Retinal pigment epithelial cell (primary cell): ENCODE results near the gene PATJ.
"Not testable (repeated sequence)": the region's sequence is repeated elsewhere in the genome, so short reads cannot be mapped to it uniquely, and the experiment has no call there.

Source experiments
- DNase-seq: peaks from one replicate; pipeline ENCODE4 v3.0.0-alpha.2; 2010; ENCODE audit warnings: low read depth
- H3K4me3 ChIP-seq: 2 replicates; pipeline ENCODE4 v1.5.1; 2011; ENCODE audit warnings: mild to moderate bottlenecking, low read length, control low read depth, moderate library complexity
- TF ChIP-seq, protein P1 (sequence below): conservative IDR thresholded peaks from 2 replicates; pipeline ENCODE4 v1.5.1; 2011; ENCODE audit warnings: low read depth, low read length, control low read depth, inconsistent platforms

The PATJ gene

GRCh38 chr1:61953790-61954150 lies 211.5 kb downstream of the PATJ start:
- no peak for DNase-seq
- TF ChIP-seq, protein P1, sequence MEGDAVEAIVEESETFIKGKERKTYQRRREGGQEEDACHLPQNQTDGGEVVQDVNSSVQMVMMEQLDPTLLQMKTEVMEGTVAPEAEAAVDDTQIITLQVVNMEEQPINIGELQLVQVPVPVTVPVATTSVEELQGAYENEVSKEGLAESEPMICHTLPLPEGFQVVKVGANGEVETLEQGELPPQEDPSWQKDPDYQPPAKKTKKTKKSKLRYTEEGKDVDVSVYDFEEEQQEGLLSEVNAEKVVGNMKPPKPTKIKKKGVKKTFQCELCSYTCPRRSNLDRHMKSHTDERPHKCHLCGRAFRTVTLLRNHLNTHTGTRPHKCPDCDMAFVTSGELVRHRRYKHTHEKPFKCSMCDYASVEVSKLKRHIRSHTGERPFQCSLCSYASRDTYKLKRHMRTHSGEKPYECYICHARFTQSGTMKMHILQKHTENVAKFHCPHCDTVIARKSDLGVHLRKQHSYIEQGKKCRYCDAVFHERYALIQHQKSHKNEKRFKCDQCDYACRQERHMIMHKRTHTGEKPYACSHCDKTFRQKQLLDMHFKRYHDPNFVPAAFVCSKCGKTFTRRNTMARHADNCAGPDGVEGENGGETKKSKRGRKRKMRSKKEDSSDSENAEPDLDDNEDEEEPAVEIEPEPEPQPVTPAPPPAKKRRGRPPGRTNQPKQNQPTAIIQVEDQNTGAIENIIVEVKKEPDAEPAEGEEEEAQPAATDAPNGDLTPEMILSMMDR: no peak
- H3K4me3 ChIP-seq: no peak overlapping the region

GRCh38 chr1:61955261-61955660 lies 213.0 kb downstream of the PATJ start:
- DNase-seq: no peak
- no peak overlapping the region for H3K4me3 ChIP-seq
- TF ChIP-seq, protein P1: no peak

DNA sequence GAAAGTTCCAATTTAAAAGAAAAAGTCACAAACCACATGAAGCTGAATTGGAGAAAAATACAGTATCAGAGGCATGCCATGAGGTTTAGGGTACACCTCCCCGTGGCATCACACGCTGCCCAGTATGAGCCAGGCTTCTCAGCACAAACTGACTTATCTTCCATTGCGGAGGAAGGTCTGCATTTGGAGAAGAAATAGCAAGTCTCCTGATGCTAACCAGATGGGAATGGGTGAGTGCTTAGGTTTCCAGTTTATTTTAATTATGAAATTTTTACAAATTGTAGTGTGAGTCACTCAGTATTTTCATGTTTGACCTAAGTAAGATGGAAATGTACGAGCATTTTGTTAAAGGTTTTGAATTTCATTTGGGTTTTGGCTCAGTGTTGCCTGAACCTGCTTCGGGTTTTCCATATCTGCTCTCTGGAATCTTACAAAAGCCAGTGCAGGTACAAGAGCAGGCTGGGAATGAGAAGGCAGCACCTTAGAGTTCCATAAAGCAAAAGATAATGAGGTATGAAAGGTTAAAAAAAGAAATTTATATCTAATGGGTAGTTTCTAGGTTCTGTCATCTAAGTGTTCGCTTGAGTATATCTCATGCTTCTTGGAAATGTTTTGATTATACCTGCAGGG lies 213.9 kb downstream of the PATJ start:
- no peak for DNase-seq

GRCh38 chr1:61956784-61957183 lies 214.5 kb downstream of the PATJ start:
- DNase-seq: no peak
- H3K4me3 ChIP-seq: no peak overlapping the region
- TF ChIP-seq, protein P1: no peak

More for the DNA sequence above, 213.9 kb downstream of the PATJ start:
- no peak overlapping the region for H3K4me3 ChIP-seq
- TF ChIP-seq, protein P1: no peak

DNA sequence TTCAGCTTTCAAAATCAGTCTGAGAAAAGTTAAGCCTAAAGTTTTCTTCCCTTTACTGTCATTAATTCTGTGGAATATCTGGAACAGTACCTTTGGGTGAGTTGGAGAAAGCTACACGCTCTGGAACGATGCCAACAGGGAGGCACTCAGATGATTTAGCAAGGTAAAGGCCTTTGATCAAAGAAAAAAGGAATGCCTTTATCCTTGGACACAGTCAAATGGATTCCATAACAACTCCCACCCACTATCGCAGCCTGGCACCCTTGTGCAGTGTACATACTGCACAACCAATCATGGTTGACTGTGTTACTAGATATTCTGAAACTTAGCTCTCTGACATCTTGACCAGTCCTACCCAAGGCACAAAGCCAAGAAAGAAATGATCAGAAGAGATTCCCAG lies 218.7 kb downstream of the PATJ start:
- no peak for DNase-seq
- TF ChIP-seq, protein P1: no peak
- H3K4me3 ChIP-seq: no peak overlapping the region

DNA sequence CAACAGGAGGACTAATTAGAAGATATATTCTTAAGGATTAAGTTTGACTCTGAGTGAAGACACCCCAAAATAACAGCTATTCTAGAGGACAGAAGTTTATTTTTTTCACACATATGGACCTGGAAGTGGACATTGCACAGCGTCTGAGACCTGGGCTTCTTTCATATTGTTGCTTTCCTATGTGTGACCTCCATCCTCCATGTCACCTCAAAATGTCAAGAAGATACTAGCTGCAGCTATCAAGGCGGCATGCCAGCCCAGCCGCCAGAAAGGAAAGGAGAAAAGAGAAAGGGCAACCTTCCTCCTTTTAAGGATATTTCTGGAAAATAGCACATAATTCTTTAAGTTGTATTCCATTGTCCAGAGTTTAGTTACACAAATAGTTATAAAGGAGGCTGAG lies 220.4 kb downstream of the PATJ start:
- DNase-seq: no peak
- TF ChIP-seq, protein P1: no peak
- H3K4me3 ChIP-seq: no peak overlapping the region

DNA sequence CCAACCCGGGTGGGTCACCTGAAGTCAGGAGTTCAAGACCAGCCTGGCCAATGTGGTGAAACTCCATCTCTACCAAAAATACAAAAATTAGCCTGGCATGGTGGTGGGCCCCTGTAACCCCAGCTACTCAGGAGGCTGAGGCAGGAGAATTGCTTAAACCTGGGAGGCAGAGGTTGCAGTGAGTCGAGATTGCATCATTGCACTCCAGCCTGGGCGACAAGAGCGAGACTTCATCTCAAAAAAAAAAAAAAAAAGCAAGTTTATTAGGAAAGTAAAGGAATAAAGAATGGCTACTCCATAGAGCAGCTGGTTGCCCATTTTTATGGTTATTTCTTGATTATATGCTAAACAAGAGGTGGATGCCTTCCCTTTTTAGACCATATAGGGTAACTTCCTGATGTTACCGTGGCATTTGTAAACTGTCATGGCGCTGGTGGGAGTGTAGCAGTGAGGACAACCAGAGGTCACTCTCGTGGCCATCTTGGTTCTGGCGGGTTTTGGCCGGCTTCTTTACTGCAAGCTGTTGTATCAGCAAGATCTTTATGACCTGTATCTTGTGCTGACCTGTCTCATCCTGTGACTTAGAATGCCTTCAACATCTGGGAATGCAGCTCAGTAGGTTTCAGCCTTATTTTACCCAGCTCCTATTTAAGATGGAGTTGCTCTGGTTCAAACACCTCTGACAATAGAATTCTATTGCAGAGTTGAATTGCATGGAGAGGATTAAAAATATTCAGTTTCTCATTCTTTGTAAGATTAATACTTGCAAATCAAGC lies 224.4 kb downstream of the PATJ start:
- not testable (repeated sequence) for DNase-seq, H3K4me3 ChIP-seq
